Astrocyte (in vitro differentiated cells and primary cell): ENCODE measurements around the gene IFNG-AS1. TPM values are rescaled to one million over a fixed set of nuclear protein-coding genes. Genes with fewer than 3 reads are reported as not detected.
A peak's percentile ranks its signal among the peaks of the same experiment; 100 is the strongest.

Experiments
- DNase-seq: peaks from one replicate; pipeline ENCODE4 v3.0.0-alpha.2; 2010; ENCODE audit warnings: low read depth
- FAIRE-seq: peaks from 2 replicates; lab custom pipeline; 2011; peaks lifted over from hg19 to GRCh38; lab: Jason Lieb, UNC
- H2AFZ ChIP-seq: 2 replicates; pipeline ENCODE4 v1.6.0; 2012; ENCODE audit warnings: low read depth, low read length, inconsistent platforms
- H3K27ac ChIP-seq: 2 replicates; pipeline ENCODE4 v1.5.1; 2011; ENCODE audit warnings: low read depth, low read length, inconsistent platforms
- H3K27me3 ChIP-seq: 2 replicates; pipeline ENCODE4 v1.6.0; 2011; ENCODE audit warnings: low read length, inconsistent platforms; ENCODE audit not compliant: insufficient read depth
- H3K36me3 ChIP-seq: 2 replicates; pipeline ENCODE4 v1.5.1; 2011; ENCODE audit warnings: low read length, inconsistent platforms; ENCODE audit not compliant: insufficient read depth
- H3K4me1 ChIP-seq: 2 replicates; pipeline ENCODE4 v1.5.1; 2011; ENCODE audit warnings: low read length, inconsistent platforms; ENCODE audit not compliant: insufficient read depth
- H3K4me2 ChIP-seq: 2 replicates; pipeline ENCODE4 v1.6.0; 2012; ENCODE audit warnings: low read length, inconsistent platforms
- H3K4me3 ChIP-seq: 2 replicates; pipeline ENCODE4 v1.5.1; 2011; ENCODE audit warnings: low read depth, mild to moderate bottlenecking, low read length, inconsistent platforms; ENCODE audit not compliant: insufficient read depth
- H3K79me2 ChIP-seq: 2 replicates; pipeline ENCODE4 v1.6.0; 2012; ENCODE audit warnings: mild to moderate bottlenecking, low read length, inconsistent platforms; ENCODE audit not compliant: insufficient read depth
- H3K9ac ChIP-seq: 2 replicates; pipeline ENCODE4 v1.6.0; 2012; ENCODE audit warnings: mild to moderate bottlenecking, low read length, inconsistent platforms
- H3K9me3 ChIP-seq: 2 replicates; pipeline ENCODE4 v1.5.1; 2012; ENCODE audit warnings: low read depth, mild to moderate bottlenecking, low read length, inconsistent platforms; ENCODE audit not compliant: insufficient read depth
- H4K20me1 ChIP-seq: 2 replicates; pipeline ENCODE4 v1.6.0; 2012; ENCODE audit warnings: low read length, inconsistent platforms; ENCODE audit not compliant: insufficient read depth
- H3K27ac Mint-ChIP-seq: one replicate; pipeline ENCODE4 v1.8.0; 2021; ENCODE audit warnings: mild to moderate bottlenecking, mixed read lengths; ENCODE audit not compliant: unreplicated experiment
- H3K27me3 Mint-ChIP-seq: one replicate; pipeline ENCODE4 v1.8.0; 2021; ENCODE audit warnings: low read depth, mixed read lengths; ENCODE audit not compliant: unreplicated experiment
- H3K36me3 Mint-ChIP-seq: one replicate; pipeline ENCODE4 v1.8.0; 2021; ENCODE audit warnings: low read depth, mixed read lengths; ENCODE audit not compliant: unreplicated experiment
- H3K4me1 Mint-ChIP-seq: one replicate; pipeline ENCODE4 v1.8.0; 2021; ENCODE audit warnings: low read depth, mixed read lengths; ENCODE audit not compliant: unreplicated experiment
- H3K4me3 Mint-ChIP-seq: one replicate; pipeline ENCODE4 v1.8.0; 2021; ENCODE audit warnings: mild to moderate bottlenecking, moderate library complexity, mixed read lengths; ENCODE audit not compliant: unreplicated experiment
- H3K9me3 Mint-ChIP-seq: one replicate; pipeline ENCODE4 v1.8.0; 2021; ENCODE audit warnings: mild to moderate bottlenecking, mixed read lengths; ENCODE audit not compliant: unreplicated experiment
- CTCF ChIP-seq: IDR thresholded peaks from 2 replicates; pipeline ENCODE4 v1.5.1; 2011; ENCODE audit warnings: low read depth, mild to moderate bottlenecking, inconsistent platforms, low read length, moderate library complexity; ENCODE audit not compliant: insufficient read depth
- EZH2 ChIP-seq: IDR thresholded peaks from 2 replicates; pipeline ENCODE4 v1.6.1; 2012; ENCODE audit warnings: mild to moderate bottlenecking, low read length, inconsistent platforms; ENCODE audit not compliant: insufficient read depth
- total RNA-seq: library from RNA; stranded (reverse); gene quantifications from 2 replicates; pipeline ENCODE4 v1.2.1, GENCODE V29; 2021

IFNG-AS1 gene
- total RNA-seq, 1 donor from 2014 or later, result not detected

- Histone ChIP-seq H2AFZ (no peak overlapping the region), H3K9ac (no peak overlapping the region), H3K79me2 (no peaks in the 10 kb centered on the region), H3K4me1 (no peaks in the 10 kb centered on the region), H3K27ac (no peak overlapping the region), H4K20me1 (no peaks in the 10 kb centered on the region), H3K9me3 (no peaks in the 10 kb centered on the region), H3K4me3 (no peak overlapping the region), H3K27me3 (no peaks in the 10 kb centered on the region), H3K36me3 (no peaks in the 10 kb centered on the region), H3K4me2 (no peak overlapping the region)
- H3K4me3 Mint-ChIP-seq, result no peak overlapping the region
- no peaks in the 10 kb centered on the region for H3K27me3 Mint-ChIP-seq
- DNase-seq (no peak), FAIRE-seq (no peak)
- TF ChIP-seq EZH2, result no peak
- TF ChIP-seq CTCF, result no peak
- H3K9me3 Mint-ChIP-seq, result no peaks in the 10 kb centered on the region
- H3K36me3 Mint-ChIP-seq, result no peaks in the 10 kb centered on the region
- H3K27ac Mint-ChIP-seq, result no peak overlapping the region
- H3K4me1 Mint-ChIP-seq, result no peaks in the 10 kb centered on the region
Measured at GRCh38 chr12:67999244-67999643, 10.0 kb downstream of the IFNG-AS1 start.

- Mint-ChIP-seq H3K4me3 (no peak overlapping the region), H3K27ac (no peak overlapping the region), H3K27me3 (no peaks in the 10 kb centered on the region), H3K36me3 (no peaks in the 10 kb centered on the region), H3K9me3 (peaks cover 4% of the 10 kb centered on the region), H3K4me1 (no peaks in the 10 kb centered on the region)
- no peak overlapping the region for H3K27ac ChIP-seq
- H3K79me2 ChIP-seq, result no peaks in the 10 kb centered on the region
- H3K4me2 ChIP-seq, result no peak overlapping the region
- no peak overlapping the region for H3K9ac ChIP-seq
- no peak for TF ChIP-seq EZH2
- peak; percentile 39 for TF ChIP-seq CTCF
- H3K4me3 ChIP-seq, result no peak overlapping the region
- no peaks in the 10 kb centered on the region for H3K9me3 ChIP-seq
- H4K20me1 ChIP-seq, result no peaks in the 10 kb centered on the region
- H2AFZ ChIP-seq, result no peak overlapping the region
- no peaks in the 10 kb centered on the region for H3K27me3 ChIP-seq
- DNase-seq (no peak), FAIRE-seq (peak; percentile 23)
- no peaks in the 10 kb centered on the region for H3K36me3 ChIP-seq
- H3K4me1 ChIP-seq, result no peaks in the 10 kb centered on the region
Measured at GRCh38 chr12:68001486-68002466, 12.5 kb downstream of the IFNG-AS1 start.

- FAIRE-seq (no peak), DNase-seq (no peak)
- Histone ChIP-seq H3K4me2 (no peak overlapping the region), H3K79me2 (no peaks in the 10 kb centered on the region), H3K27ac (no peak overlapping the region), H3K9me3 (no peaks in the 10 kb centered on the region), H3K27me3 (no peaks in the 10 kb centered on the region), H4K20me1 (no peaks in the 10 kb centered on the region), H3K4me1 (no peaks in the 10 kb centered on the region), H3K4me3 (no peak overlapping the region), H3K9ac (no peak overlapping the region), H2AFZ (no peak overlapping the region), H3K36me3 (no peaks in the 10 kb centered on the region)
- H3K9me3 Mint-ChIP-seq, result peaks cover 4% of the 10 kb centered on the region
- no peak overlapping the region for H3K4me3 Mint-ChIP-seq
- no peaks in the 10 kb centered on the region for H3K27me3 Mint-ChIP-seq
- no peak for TF ChIP-seq CTCF
- no peak for TF ChIP-seq EZH2
- no peaks in the 10 kb centered on the region for H3K4me1 Mint-ChIP-seq
- H3K36me3 Mint-ChIP-seq, result no peaks in the 10 kb centered on the region
- no peak overlapping the region for H3K27ac Mint-ChIP-seq
Measured at GRCh38 chr12:68003777-68004176, 14.5 kb downstream of the IFNG-AS1 start.
